BLaER1 treated with 17β-estradiol and CSF1 and Interleukin-3, amounts not matched to agents 10 nM and 100 nM (cell line): ENCODE data around the gene ILKAP.

Experiments
- H3K27ac ChIP-seq, 11 experiments: shearing (Covaris generic); formaldehyde crosslinking; 2 replicates each; pipeline ENCODE4 v1.8.1; 2022
- H3K27me3 ChIP-seq, 11 experiments: shearing (Covaris generic); formaldehyde crosslinking; 2 replicates each; pipeline ENCODE4 v1.8.1; 2022
- H3K36me3 ChIP-seq, 11 experiments: shearing (Covaris generic); formaldehyde crosslinking; 2 replicates each; pipeline ENCODE4 v1.8.1; 2022
- H3K4me1 ChIP-seq, 10 experiments: shearing (Covaris generic); formaldehyde crosslinking; 2 replicates each; pipeline ENCODE4 v1.8.1; 2022
- H3K4me2 ChIP-seq, 11 experiments: shearing (Covaris generic); formaldehyde crosslinking; 2 replicates each; pipeline ENCODE4 v1.8.1; 2022
- H3K4me3 ChIP-seq, 10 experiments: shearing (Covaris generic); formaldehyde crosslinking; 2 replicates each; pipeline ENCODE4 v1.8.1; 2022
- H3K9ac ChIP-seq, 11 experiments: shearing (Covaris generic); formaldehyde crosslinking; 2 replicates each; pipeline ENCODE4 v1.8.1; 2022
- H3K9me3 ChIP-seq, 11 experiments: shearing (Covaris generic); formaldehyde crosslinking; replicated peaks in 1 of 11; 2 replicates each; pipeline ENCODE4 v1.8.1; 2022
- H4K20me1 ChIP-seq, 11 experiments: shearing (Covaris generic); formaldehyde crosslinking; 2 replicates each; pipeline ENCODE4 v1.8.1; 2022
- Cebpa-rat ChIP-seq, 11 experiments: shearing (Covaris generic); IDR thresholded peaks; 2 replicates each; pipeline ENCODE4 v1.8.1; 2022

Gene ILKAP

GRCh38 chr2:238159071-238159539 lies 44.4 kb downstream of the ILKAP start:
- H3K27me3 ChIP-seq: peaks cover 7 to 19% (median 14%) of the 10 kb centered on the region in 11 experiments; a peak in 16 of 22 replicates
- H3K9me3 ChIP-seq: peaks cover 0 to 3% (median 0%) of the 10 kb centered on the region in 11 experiments; a peak in 2 of 22 replicates
- H3K9ac ChIP-seq: peak overlapping the region; percentile 64 to 88 (median 78)
- peaks cover 21 to 52% (median 42%) of the 10 kb centered on the region in 10 experiments for H3K4me1 ChIP-seq
- peak overlapping the region; percentile 84 to 98 (median 97) for H3K4me2 ChIP-seq
- no peaks in the 10 kb centered on the region for H3K36me3 ChIP-seq
- peaks cover 0 to 26% (median 0%) of the 10 kb centered on the region in 11 experiments; a peak in 5 of 22 replicates for H4K20me1 ChIP-seq
- peak overlapping the region in 9 of 11 experiments; percentile 33 to 83 (median 75); a peak in 16 of 22 replicates for H3K27ac ChIP-seq
- peak overlapping the region; percentile 55 to 75 (median 66) for H3K4me3 ChIP-seq
- no peak for TF ChIP-seq Cebpa-rat (IDR thresholded peaks at IDR 0.05)

DNA sequence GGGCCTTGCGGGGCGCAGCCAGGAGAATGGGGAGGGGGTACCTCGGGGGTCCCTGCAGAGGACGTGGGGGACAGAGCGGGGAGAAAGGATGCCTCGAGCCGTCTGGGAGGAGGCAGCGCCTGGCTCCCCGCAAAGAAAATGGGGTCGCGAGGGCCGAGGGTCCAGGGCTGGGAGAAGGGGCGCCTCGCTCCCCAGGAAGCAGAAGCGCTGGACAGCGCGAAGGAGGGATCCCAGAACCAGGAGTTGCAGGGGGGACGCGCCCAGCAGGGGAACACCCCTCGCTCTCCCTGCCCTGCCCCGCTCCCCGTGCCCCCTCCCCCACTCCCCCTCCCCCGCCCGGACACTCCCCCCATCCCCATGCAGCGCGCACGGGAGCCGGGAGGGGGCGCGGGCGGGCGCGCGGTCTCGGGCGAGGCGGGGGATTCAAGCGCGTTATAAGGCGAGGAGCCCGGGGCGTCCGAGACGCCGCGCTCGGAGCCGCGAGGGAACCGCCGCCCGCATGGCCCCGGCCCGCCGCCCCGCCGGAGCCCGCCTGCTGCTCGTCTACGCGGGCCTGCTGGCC lies 44.9 kb downstream of the ILKAP start, which contains the start of gene ERFE:
Gene ERFE (plus strand): TSS at position 462 of the 562 bp plus-strand sequence. CDS start 38 bp downstream, at position 500.
- no peaks in the 10 kb centered on the region for H3K36me3 ChIP-seq
- H3K9me3 ChIP-seq: peaks cover 0 to 8% (median 0%) of the 10 kb centered on the region in 11 experiments; a peak in 2 of 22 replicates
- H3K4me2 ChIP-seq: peak within 1 kb of the TSS; percentile 84 to 98 (median 97)
- TF ChIP-seq Cebpa-rat (IDR thresholded peaks at IDR 0.05): no peak
- peak within 1 kb of the TSS; percentile 55 to 75 (median 66) for H3K4me3 ChIP-seq
- peaks cover 0 to 26% (median 0%) of the 10 kb centered on the region in 11 experiments; a peak in 5 of 22 replicates for H4K20me1 ChIP-seq
- H3K9ac ChIP-seq: peak within 1 kb of the TSS; percentile 64 to 88 (median 78)
- peaks cover 21 to 52% (median 42%) of the 10 kb centered on the region in 10 experiments for H3K4me1 ChIP-seq
- H3K27ac ChIP-seq: peak within 1 kb of the TSS in 9 of 11 experiments; percentile 33 to 83 (median 75); a peak in 16 of 22 replicates
- H3K27me3 ChIP-seq: peaks cover 7 to 19% (median 14%) of the 10 kb centered on the region in 11 experiments; a peak in 16 of 22 replicates

DNA sequence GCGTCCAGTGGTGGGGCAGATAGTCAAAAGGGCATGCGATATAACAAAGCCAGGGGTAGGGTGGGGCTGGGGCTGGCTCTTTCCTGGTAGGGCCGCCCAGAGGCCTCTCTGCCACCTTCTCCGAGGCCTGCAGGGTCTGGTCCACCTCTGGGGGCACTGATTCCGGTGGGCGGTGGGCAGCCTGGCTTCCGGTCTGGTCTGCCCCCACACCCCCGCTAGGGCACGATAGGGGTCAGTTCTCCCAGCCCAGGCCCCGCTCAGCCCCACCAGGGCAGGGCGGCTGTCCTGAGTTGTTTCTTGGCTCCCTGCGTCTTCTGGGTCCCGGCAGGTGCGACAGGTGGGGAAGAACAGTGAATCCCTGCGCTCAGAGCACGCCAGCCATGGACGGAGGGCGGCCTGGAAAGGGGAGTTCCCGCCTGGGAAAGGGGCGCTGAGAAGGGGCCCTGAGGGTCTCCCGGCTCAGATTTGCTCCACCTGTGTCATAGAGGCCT lies 45.4 kb downstream of the ILKAP start:
- no peak overlapping the region for H3K27ac ChIP-seq
- H3K9ac ChIP-seq: no peak overlapping the region
- H4K20me1 ChIP-seq: peaks cover 0 to 26% (median 0%) of the 10 kb centered on the region in 11 experiments; a peak in 5 of 22 replicates
- no peak overlapping the region for H3K4me3 ChIP-seq
- H3K9me3 ChIP-seq: peaks cover 0 to 11% (median 0%) of the 10 kb centered on the region in 11 experiments; a peak in 2 of 22 replicates
- H3K27me3 ChIP-seq: peaks cover 7 to 19% (median 14%) of the 10 kb centered on the region in 11 experiments; a peak in 16 of 22 replicates
- no peaks in the 10 kb centered on the region for H3K36me3 ChIP-seq
- TF ChIP-seq Cebpa-rat (IDR thresholded peaks at IDR 0.05): no peak
- H3K4me2 ChIP-seq: no peak overlapping the region; a peak in 1 of 22 replicates
- H3K4me1 ChIP-seq: peaks cover 21 to 52% (median 42%) of the 10 kb centered on the region in 10 experiments

GRCh38 chr2:238157506-238158017 lies 45.9 kb downstream of the ILKAP start:
- Histone ChIP-seq H3K27ac (no peak overlapping the region), H4K20me1 (peaks cover 0 to 24% (median 0%) of the 10 kb centered on the region in 11 experiments; a peak in 5 of 22 replicates), H3K27me3 (peaks cover 7 to 19% (median 14%) of the 10 kb centered on the region in 11 experiments; a peak in 16 of 22 replicates), H3K4me1 (peaks cover 21 to 49% (median 42%) of the 10 kb centered on the region in 10 experiments), H3K36me3 (no peaks in the 10 kb centered on the region), H3K9ac (no peak overlapping the region), H3K4me3 (no peak overlapping the region), H3K4me2 (no peak overlapping the region), H3K9me3 (peaks cover 0 to 11% (median 0%) of the 10 kb centered on the region in 11 experiments; a peak in 2 of 22 replicates)
- TF ChIP-seq Cebpa-rat (IDR thresholded peaks at IDR 0.05): no peak

DNA sequence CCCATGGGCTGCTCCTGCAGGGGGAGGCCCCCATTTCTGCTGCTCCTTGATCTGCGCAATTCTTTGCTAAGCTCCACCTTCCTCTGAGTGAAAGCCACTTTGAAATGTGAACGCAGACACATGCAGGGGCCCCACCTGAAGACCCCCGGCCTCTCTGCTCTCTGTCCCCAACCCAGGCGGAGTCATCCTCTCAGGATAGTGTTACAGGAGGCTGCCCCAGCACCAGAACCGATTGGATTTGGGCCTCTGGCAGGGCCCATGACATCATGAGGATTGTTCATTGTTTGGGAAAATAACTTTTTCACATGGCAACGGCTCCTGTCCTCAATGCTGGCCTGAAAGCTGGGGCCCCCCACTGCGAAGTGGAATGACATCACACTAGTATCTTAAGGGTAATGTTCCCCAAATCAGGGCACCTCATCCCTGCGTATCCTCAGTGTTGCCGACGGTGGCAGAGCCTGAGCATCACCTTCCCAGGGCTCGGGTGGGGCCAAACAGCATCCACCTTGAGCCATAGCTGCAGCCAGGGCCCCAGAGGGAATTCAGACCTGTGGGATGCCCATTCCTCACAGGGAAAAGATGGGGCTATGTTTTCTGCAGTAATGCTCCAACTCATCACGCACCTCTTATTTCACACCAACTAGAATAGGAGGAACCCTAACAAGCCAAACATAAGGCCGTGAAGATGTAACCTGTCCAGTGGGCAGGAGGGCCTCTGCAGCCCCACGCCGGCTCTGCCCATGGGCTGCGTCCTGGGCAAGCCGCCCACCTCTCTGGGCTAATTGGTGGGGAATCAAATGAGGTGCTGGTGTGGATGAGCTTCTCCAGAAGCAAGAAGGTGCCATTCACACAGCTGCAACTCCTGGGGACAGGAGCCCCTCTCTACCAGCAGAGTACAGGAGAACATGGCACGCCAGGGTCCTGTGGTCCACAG lies 47.5 kb downstream of the ILKAP start:
- no peaks in the 10 kb centered on the region for H3K36me3 ChIP-seq
- H3K27me3 ChIP-seq: peaks cover 7 to 19% (median 14%) of the 10 kb centered on the region in 11 experiments; a peak in 16 of 22 replicates

GRCh38 chr2:238155051-238155760 lies 48.3 kb downstream of the ILKAP start:
- no peaks in the 10 kb centered on the region for H3K36me3 ChIP-seq
- peaks cover 0 to 22% (median 0%) of the 10 kb centered on the region in 11 experiments; a peak in 6 of 22 replicates for H4K20me1 ChIP-seq
- H3K4me3 ChIP-seq: no peak overlapping the region
- H3K9me3 ChIP-seq: peaks cover 0 to 11% (median 0%) of the 10 kb centered on the region in 11 experiments; a peak in 2 of 22 replicates
- H3K9ac ChIP-seq: no peak overlapping the region
- H3K27me3 ChIP-seq: peaks cover 7 to 15% (median 14%) of the 10 kb centered on the region in 11 experiments; a peak in 16 of 22 replicates
- H3K4me2 ChIP-seq: peak overlapping the region in 9 of 11 experiments; percentile 3 to 42 (median 36); a peak in 12 of 22 replicates
- no peak for TF ChIP-seq Cebpa-rat (IDR thresholded peaks at IDR 0.05)
- no peak overlapping the region for H3K27ac ChIP-seq
- H3K4me1 ChIP-seq: peaks cover 9 to 47% (median 42%) of the 10 kb centered on the region in 10 experiments

More for the DNA sequence above, 47.5 kb downstream of the ILKAP start:
- Histone ChIP-seq H3K4me3 (no peak overlapping the region), H3K4me1 (peaks cover 17 to 48% (median 43%) of the 10 kb centered on the region in 10 experiments), H3K4me2 (peak overlapping the region in 7 of 11 experiments; percentile 3 to 42 (median 36); a peak in 11 of 22 replicates), H3K9me3 (peaks cover 0 to 11% (median 0%) of the 10 kb centered on the region in 11 experiments; a peak in 2 of 22 replicates), H4K20me1 (peaks cover 0 to 22% (median 0%) of the 10 kb centered on the region in 11 experiments; a peak in 6 of 22 replicates), H3K27ac (no peak overlapping the region), H3K9ac (no peak overlapping the region)
- TF ChIP-seq Cebpa-rat (IDR thresholded peaks at IDR 0.05): no peak

- Histone ChIP-seq H3K36me3 (no peaks in the 10 kb centered on the region), H3K4me2 (peak overlapping the region in 1 of 11 experiments; percentile 42; a peak in 1 of 22 replicates), H3K9ac (no peak overlapping the region), H3K27me3 (peaks cover 4 to 8% (median 8%) of the 10 kb centered on the region in 11 experiments; a peak in 16 of 22 replicates), H3K27ac (no peak overlapping the region), H3K9me3 (peaks cover 0 to 11% (median 0%) of the 10 kb centered on the region in 11 experiments; a peak in 2 of 22 replicates), H3K4me1 (peaks cover 3 to 47% (median 38%) of the 10 kb centered on the region in 10 experiments), H3K4me3 (no peak overlapping the region), H4K20me1 (peaks cover 0 to 19% (median 0%) of the 10 kb centered on the region in 11 experiments; a peak in 6 of 22 replicates)
- TF ChIP-seq Cebpa-rat (IDR thresholded peaks at IDR 0.05): no peak
These were observed 48.9 kb downstream of the ILKAP start for GRCh38 chr2:238154570-238154969.
